Prostate gland (tissue), 2 donors: ENCODE measurements around the gene SIRPB2.

Experiments used
- CTCF ChIP-seq, 4 experiments: fragments of 200-600 bp in 2 of 4; fragments of 450-650 bp in 2 of 4; sonication (generic) in 2 of 4; IDR thresholded peaks; 1 replicate in 3 of 4; 2 replicates in 1 of 4; pipeline ENCODE4 v1.5.1; 2016 to 2019; ENCODE audit warnings: antibody characterized with exemption in 4 of 4, mild to moderate bottlenecking in 2 of 4, moderate library complexity in 2 of 4
- POLR2A ChIP-seq: fragments of 450-650 bp; IDR thresholded peaks from one replicate; pipeline ENCODE4 v1.6.1; 2016; ENCODE audit warnings: antibody characterized with exemption, mild to moderate bottlenecking
- POLR2AphosphoS5 ChIP-seq: sonication (generic); formaldehyde crosslinking; IDR thresholded peaks from one replicate; pipeline ENCODE4 v1.6.1; 2017; ENCODE audit warnings: antibody characterized with exemption

GRCh38 chr20:1446536-1446935 is 44.7 kb downstream of the SIRPB2 start:
- TF ChIP-seq CTCF (IDR thresholded peaks at IDR 0.05) = no peak
- no peak for TF ChIP-seq POLR2AphosphoS5
- TF ChIP-seq POLR2A = no peak
